GM18508 (cell line): ENCODE measurements around the gene SEMG1.

Experiments
- ATAC-seq: cut with Tn5 transposase; IDR thresholded peaks from one replicate; pipeline ENCODE4 v1.9.1; 2021; ENCODE audit warnings: moderate number of reproducible peaks; ENCODE audit not compliant: insufficient read depth, unreplicated experiment

Gene SEMG1, protein sequence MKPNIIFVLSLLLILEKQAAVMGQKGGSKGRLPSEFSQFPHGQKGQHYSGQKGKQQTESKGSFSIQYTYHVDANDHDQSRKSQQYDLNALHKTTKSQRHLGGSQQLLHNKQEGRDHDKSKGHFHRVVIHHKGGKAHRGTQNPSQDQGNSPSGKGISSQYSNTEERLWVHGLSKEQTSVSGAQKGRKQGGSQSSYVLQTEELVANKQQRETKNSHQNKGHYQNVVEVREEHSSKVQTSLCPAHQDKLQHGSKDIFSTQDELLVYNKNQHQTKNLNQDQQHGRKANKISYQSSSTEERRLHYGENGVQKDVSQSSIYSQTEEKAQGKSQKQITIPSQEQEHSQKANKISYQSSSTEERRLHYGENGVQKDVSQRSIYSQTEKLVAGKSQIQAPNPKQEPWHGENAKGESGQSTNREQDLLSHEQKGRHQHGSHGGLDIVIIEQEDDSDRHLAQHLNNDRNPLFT

DNA sequence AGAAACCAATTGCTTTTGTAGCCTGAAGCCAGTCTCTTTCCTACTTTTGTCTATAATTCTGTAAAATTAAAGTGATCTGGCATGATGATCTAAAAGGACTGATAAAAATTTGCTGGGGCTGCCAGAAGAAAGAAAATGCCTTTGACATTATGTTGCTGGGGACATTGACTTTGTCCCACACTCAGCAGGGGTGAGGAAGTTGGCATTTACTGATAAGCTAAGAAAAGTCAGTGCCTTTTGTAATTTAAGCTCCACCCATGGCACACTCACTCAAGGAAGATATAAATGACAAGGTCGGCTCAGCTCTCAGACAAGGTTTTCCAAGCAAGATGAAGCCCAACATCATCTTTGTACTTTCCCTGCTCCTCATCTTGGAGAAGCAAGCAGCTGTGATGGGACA, at the start of gene SEMG1:
Gene SEMG1 (plus strand): TSS at position 309 of the 400 bp plus-strand sequence. CDS start 21 bp downstream, at position 330.
- no peak for ATAC-seq

- ATAC-seq, result no peak
Measured at GRCh38 chr20:45157962-45158361, 48.9 kb upstream of the SEMG1 start.

DNA sequence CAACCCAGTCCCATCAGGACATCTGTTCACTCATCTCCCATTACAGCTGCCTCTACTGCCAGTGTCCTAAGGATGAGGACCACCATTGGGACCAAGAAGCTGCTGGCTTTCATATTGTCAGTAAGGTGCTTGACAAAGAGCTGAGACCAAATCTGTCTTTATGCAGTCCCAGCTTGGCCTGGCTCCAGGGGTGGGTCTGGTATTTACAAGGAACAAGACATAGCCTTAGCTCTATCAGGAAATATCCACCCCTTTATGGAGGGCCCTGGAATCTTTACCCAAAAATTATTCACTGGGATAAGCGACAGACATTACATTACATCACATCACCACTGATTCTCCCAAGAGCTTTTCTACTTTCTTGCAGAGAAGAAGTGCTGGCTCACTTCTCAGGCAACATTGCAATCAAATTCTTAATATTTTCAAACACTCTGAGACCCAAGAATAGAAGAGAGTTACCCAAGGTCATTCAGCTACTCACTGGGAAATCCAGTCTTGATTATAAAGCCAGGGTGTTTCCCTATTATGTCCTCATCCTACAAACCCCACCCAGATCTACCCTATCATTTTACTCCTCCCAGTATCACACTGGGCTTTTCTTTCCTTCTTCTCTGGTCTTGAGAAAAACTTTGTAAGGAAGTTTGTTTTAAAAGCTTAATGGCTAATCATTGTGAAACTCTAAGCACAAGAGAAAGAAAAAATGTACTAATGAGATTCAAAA, 43.6 kb upstream of the SEMG1 start:
- ATAC-seq, result no peak

GRCh38 chr20:45164906-45165305, 41.9 kb upstream of the SEMG1 start:
- ATAC-seq, result no peak

GRCh38 chr20:45173522-45173921, 33.3 kb upstream of the SEMG1 start:
- ATAC-seq, result no peak

DNA sequence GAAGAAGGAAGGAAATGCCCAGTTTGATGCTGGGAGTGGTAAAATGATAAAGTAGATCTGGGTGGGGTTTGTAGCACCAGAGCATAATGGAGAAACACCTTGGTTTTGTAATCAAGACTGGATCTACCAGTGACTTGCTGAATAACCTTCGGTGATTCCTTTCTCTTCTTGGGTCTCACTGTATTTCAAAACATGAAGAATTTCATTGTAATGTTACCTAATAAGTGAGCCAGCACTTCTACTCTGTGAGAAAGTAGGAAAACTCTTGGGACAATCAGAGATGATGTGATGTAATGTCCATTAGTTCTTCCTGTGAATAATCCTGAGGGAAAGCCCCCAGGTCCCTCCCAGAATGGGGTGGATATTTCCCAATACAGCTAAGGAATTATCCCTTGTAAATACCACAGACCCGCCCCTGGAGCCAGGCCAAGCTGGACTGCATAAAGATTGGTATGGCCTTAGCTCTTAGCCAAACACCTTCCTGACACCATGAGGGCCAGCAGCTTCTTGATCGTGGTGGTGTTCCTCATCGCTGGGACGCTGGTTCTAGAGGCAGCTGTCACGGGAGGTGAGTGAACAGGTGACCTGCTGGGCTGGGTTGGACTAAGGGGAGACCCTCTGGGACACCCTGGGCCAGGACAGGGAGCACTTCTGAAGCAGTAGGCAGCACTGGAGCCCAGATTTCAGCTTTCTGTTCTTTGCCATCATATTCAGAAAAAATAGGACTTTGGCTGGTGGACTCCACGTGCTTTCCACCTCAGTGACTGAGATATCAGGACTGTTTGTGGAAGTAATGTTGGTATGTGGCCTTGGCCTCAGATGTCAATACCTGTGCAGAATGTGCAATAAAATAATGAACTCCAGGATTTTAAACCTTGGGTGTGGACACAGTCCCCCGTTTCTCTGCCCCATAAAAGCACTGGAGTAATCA, 32.1 kb upstream of the SEMG1 start, which contains the start of gene PI3:
Gene PI3 (plus strand): TSS at position 469 of the 931 bp plus-strand sequence. CDS start 21 bp downstream, at position 490.
- no peak for ATAC-seq

DNA sequence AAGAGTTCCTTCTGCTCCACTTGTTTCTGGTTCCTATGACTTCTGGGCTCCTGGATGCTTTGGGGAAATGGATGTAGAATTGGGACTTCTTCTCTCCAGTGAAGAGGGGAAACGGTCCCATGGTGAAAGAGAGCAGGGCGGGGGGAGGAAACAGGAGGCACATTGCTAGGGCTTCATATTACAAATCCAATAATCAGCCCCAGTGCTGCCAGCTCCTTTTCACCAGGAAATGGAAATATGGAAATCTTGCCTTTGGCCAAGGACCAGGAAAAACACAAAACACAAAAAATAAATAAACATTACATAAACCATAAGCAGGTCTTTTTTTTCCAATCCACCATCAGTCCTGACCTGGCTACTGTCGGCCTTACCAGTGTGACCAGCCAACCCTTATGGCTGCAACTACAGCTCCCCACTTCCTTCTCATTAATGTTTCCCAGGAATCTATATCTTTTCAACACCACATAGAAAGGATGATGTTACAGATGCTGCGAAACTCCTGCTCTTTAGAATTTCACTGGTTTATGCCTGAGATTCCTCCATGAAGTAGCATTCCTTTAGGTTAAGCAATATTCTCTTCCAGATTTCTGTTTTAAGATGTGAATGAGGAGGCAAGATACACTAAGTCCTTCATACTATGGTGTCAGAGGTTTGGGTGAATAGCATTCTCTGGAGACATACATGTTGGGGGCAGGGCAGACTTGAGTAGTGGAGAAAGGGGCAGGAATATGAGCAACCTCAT, 30.1 kb upstream of the SEMG1 start:
- ATAC-seq, result no peak

DNA sequence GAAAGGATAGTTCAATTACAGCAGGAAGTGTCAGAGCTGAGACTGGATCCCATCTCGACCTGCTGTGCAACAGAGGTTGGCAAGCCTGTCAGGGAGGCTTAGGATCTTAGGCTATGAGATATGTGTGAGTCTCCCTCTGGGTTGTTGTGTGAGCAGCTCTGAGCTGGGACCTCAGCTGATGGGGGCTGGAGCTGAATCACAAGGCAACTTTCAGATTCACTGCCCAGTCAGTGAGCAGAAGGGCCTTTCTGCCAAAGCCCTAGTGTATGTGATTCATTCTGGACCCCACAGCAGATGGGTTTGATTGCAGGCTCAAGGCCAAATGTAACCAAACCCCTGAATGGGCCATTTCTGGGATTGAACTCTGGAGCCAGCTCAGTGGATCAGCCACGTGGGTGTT, 27.7 kb upstream of the SEMG1 start:
- no peak for ATAC-seq

GRCh38 chr20:45181639-45182038, 25.2 kb upstream of the SEMG1 start:
- no peak for ATAC-seq

DNA sequence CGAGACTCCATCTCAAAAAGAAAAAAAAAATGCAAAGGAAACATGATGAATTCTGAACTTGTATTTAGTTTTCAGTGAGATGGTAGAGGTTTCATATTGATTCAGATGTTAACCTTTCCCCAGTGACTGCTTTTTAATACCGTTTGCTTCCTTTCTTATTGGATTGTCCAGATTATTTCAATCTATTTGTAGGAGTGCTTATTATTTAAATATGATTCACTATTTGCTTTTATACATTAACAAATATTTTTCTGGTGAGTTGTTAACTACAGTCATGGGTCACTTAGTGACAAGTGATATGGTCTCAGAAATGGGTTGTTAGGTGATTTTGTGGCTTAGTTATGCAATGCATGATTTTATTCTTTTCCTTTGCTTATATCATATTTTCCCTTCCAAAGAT, 23.7 kb upstream of the SEMG1 start:
- no peak for ATAC-seq

DNA sequence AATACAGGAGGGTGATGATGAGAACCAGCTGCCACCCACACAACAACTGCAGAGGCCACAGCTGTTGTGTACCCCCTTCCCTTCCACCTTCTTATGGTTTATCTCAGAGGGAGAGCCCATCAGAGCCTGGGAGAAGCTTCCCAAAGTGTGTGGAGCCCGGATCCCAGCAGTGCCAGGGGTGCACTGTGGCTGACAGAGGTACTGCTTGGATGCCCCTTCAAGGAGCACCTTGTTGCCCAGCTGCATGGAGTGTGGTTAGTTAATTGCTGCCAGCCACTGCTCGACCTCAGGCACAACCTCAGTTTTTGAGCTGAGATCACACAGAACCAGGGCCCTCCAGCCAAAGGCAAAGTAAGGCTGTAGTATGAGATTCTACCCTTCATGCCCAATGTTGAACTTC, 19.1 kb upstream of the SEMG1 start:
- ATAC-seq, result no peak

DNA sequence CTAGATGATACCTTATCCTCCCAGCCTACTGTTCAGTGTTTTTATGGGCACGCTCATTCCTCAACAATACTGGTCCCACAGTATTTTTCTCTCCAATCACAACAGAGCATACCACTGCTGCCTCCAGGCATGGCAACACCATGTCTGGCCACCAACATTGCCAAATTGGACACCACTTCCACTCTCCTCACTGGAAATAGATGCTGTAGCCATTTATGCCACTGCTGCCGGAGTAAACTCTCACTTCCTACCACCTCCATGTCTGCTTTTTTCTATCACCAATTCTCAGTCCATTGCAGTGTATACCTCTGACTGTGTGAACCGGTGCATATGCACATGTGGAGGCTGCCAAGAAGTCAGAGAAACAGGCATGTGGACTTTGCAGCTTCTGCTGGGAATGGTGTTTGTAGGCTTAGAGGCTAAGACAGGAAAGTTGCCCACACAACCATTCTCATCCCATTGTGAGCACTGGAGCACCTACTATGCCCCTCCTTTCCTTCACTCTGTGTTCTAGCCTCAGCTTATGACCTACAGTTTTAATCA, 17.7 kb upstream of the SEMG1 start:
- ATAC-seq, result no peak

GRCh38 chr20:45189861-45190260, 17.0 kb upstream of the SEMG1 start:
- no peak for ATAC-seq

DNA sequence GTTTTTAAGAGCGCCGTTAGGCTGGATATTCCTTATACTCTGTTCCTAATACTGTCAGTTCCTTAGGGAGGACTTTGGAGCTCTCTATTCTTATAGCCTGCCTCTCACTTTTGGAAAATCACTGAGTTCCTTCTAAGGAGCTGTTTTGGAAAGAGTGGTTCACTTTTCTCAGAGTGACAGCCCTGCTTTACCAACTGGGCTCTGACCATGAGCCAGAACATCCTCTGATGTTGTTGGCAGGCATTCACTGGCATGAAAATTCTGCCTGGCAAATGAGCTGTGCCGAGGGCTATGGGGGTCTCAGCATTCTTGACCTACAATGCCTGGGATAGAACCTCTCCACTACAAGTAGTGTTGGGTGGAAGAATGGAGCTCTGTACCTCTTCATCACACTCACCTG, 14.9 kb upstream of the SEMG1 start:
- no peak for ATAC-seq

- no peak for ATAC-seq
Measured at GRCh38 chr20:45193331-45193730, 13.5 kb upstream of the SEMG1 start.

- no peak for ATAC-seq
Measured at GRCh38 chr20:45209924-45210323, 3.1 kb downstream of the SEMG1 start.

GRCh38 chr20:45211569-45212474, 5.0 kb downstream of the SEMG1 start:
- ATAC-seq, result no peak

DNA sequence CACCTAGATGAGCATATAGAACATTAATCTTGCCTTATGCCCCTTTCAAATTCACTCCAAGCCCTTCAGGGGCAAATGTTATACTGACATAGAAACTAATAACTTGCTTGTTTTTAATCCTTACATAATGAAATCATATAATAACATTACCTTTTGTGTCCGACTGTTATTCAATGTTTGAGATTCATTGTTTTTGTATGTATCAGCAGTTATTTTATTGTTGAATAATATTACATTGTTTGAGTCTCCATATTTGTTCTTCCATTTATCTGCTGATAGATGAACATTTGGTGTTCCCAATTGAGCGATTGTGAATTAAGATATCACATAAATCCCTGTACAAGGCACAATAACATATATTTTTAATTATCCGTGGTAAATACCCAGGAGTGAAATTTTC, 6.0 kb downstream of the SEMG1 start:
- no peak for ATAC-seq
